Measurements from ENCODE around the gene TNFRSF9.

GRCh38 chr1:7972285-7972684, 31.6 kb upstream of the TNFRSF9 start:
- TF ChIP-seq CTCF (IDR thresholded peaks at IDR 0.05; ENCODE audit: low read length) (no peak), EZH2 (IDR thresholded peaks at IDR 0.05; ENCODE audit: borderline replicate concordance, low read length) (no peak)
